ENCODE measurements around the gene HYDIN. TPM values are rescaled to one million over a fixed set of nuclear protein-coding genes. Genes with fewer than 3 reads are reported as not detected.

Gene HYDIN
- total RNA-seq, 1 experiment from 2014 or later: not detected

DNA sequence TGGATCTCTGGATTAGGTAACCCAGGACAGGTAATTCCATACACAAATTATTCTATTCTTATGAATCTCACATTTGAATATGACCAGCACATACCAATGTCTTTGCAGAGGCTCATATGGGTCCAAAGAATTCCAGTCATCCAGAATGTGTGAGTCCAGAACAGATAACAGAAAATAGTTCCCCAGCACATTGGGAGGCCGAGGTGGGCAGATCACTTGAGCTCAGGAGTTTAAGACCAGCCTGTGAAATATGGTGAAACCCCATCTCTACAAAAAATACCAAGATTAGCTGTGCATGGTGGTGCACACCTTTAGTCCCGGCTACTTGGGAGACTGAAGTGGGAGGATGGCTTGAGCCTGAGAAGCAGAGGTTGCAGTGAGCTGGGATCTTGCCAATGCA is 26.9 kb downstream of the HYDIN start:
- peaks cover 14% of the 10 kb centered on the region; the same call in 1 of the 2 replicates for H3K27me3 ChIP-seq (ENCODE audit: insufficient read depth, low read length)
- no peak for ATAC-seq
- DNase-seq (ENCODE audit: low read depth, low spot score): no peak
- peaks cover under 1 to 4% of the 10 kb centered on the region in 2 experiments; a peak in 2 of 4 replicates for H3K9me3 ChIP-seq (ENCODE audit: control insufficient read depth in 1 of 2, insufficient read depth in 1 of 2, low read depth in 1 of 2, low read length in 2 of 2)
- H3K4me3 ChIP-seq (replicated peaks in 1 of 2; ENCODE audit: low read depth in 1 of 2, low read length in 2 of 2): no peak overlapping the region
- TF ChIP-seq, protein P1, sequence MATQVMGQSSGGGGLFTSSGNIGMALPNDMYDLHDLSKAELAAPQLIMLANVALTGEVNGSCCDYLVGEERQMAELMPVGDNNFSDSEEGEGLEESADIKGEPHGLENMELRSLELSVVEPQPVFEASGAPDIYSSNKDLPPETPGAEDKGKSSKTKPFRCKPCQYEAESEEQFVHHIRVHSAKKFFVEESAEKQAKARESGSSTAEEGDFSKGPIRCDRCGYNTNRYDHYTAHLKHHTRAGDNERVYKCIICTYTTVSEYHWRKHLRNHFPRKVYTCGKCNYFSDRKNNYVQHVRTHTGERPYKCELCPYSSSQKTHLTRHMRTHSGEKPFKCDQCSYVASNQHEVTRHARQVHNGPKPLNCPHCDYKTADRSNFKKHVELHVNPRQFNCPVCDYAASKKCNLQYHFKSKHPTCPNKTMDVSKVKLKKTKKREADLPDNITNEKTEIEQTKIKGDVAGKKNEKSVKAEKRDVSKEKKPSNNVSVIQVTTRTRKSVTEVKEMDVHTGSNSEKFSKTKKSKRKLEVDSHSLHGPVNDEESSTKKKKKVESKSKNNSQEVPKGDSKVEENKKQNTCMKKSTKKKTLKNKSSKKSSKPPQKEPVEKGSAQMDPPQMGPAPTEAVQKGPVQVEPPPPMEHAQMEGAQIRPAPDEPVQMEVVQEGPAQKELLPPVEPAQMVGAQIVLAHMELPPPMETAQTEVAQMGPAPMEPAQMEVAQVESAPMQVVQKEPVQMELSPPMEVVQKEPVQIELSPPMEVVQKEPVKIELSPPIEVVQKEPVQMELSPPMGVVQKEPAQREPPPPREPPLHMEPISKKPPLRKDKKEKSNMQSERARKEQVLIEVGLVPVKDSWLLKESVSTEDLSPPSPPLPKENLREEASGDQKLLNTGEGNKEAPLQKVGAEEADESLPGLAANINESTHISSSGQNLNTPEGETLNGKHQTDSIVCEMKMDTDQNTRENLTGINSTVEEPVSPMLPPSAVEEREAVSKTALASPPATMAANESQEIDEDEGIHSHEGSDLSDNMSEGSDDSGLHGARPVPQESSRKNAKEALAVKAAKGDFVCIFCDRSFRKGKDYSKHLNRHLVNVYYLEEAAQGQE (IDR thresholded peaks at IDR 0.05; ENCODE audit: low read depth): no peak
- TF ChIP-seq ZNF274 (IDR thresholded peaks at IDR 0.05; ENCODE audit: low read depth, low read length) (no peak), RAD21 (IDR thresholded peaks at IDR 0.05; ENCODE audit: low read depth) (no peak), SIN3A (IDR thresholded peaks at IDR 0.05; ENCODE audit: low read depth) (no peak), JUND (IDR thresholded peaks at IDR 0.05) (no peak), EGR1 (IDR thresholded peaks at IDR 0.05; ENCODE audit: low read depth) (no peak), EZH2 (IDR thresholded peaks at IDR 0.05) (no peak), FOSL1 (IDR thresholded peaks at IDR 0.05; ENCODE audit: low read depth) (no peak), EZH2phosphoT487 (IDR thresholded peaks at IDR 0.05; ENCODE audit: borderline replicate concordance) (no peak), TCF7L2 (IDR thresholded peaks at IDR 0.05; ENCODE audit: borderline replicate concordance, extremely low read depth, insufficient read depth, insufficient read length) (no peak), ZFX (IDR thresholded peaks at IDR 0.05) (no peak), SP1 (IDR thresholded peaks at IDR 0.05; ENCODE audit: low read depth) (no peak), ELF1 (IDR thresholded peaks at IDR 0.05; ENCODE audit: borderline replicate concordance, low read depth) (no peak)
- TF ChIP-seq, protein P2, sequence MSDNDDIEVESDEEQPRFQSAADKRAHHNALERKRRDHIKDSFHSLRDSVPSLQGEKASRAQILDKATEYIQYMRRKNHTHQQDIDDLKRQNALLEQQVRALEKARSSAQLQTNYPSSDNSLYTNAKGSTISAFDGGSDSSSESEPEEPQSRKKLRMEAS (IDR thresholded peaks at IDR 0.05): no peak
- TF ChIP-seq, protein P3, sequence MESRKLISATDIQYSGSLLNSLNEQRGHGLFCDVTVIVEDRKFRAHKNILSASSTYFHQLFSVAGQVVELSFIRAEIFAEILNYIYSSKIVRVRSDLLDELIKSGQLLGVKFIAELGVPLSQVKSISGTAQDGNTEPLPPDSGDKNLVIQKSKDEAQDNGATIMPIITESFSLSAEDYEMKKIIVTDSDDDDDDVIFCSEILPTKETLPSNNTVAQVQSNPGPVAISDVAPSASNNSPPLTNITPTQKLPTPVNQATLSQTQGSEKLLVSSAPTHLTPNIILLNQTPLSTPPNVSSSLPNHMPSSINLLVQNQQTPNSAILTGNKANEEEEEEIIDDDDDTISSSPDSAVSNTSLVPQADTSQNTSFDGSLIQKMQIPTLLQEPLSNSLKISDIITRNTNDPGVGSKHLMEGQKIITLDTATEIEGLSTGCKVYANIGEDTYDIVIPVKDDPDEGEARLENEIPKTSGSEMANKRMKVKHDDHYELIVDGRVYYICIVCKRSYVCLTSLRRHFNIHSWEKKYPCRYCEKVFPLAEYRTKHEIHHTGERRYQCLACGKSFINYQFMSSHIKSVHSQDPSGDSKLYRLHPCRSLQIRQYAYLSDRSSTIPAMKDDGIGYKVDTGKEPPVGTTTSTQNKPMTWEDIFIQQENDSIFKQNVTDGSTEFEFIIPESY (IDR thresholded peaks at IDR 0.05; ENCODE audit: extremely low read depth, insufficient replicate concordance, low read length): no peak
- TF ChIP-seq, protein P4, sequence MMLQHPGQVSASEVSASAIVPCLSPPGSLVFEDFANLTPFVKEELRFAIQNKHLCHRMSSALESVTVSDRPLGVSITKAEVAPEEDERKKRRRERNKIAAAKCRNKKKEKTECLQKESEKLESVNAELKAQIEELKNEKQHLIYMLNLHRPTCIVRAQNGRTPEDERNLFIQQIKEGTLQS (IDR thresholded peaks at IDR 0.05): no peak
- TF ChIP-seq, protein P5, sequence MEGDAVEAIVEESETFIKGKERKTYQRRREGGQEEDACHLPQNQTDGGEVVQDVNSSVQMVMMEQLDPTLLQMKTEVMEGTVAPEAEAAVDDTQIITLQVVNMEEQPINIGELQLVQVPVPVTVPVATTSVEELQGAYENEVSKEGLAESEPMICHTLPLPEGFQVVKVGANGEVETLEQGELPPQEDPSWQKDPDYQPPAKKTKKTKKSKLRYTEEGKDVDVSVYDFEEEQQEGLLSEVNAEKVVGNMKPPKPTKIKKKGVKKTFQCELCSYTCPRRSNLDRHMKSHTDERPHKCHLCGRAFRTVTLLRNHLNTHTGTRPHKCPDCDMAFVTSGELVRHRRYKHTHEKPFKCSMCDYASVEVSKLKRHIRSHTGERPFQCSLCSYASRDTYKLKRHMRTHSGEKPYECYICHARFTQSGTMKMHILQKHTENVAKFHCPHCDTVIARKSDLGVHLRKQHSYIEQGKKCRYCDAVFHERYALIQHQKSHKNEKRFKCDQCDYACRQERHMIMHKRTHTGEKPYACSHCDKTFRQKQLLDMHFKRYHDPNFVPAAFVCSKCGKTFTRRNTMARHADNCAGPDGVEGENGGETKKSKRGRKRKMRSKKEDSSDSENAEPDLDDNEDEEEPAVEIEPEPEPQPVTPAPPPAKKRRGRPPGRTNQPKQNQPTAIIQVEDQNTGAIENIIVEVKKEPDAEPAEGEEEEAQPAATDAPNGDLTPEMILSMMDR (IDR thresholded peaks at IDR 0.05 in 2 of 3, conservative IDR thresholded peaks at IDR 0.05 in 1 of 3; ENCODE audit: borderline replicate concordance in 1 of 3, insufficient read depth in 1 of 3, low read depth in 2 of 3, low read length in 2 of 3): no peak
- no peaks in the 10 kb centered on the region for H4K20me1 ChIP-seq (ENCODE audit: insufficient read depth)
- no peaks in the 10 kb centered on the region for H3K36me3 ChIP-seq (ENCODE audit: control insufficient read depth in 1 of 2, insufficient read depth in 2 of 2, low read length in 2 of 2)
- no peaks in the 10 kb centered on the region for H3K9me2 ChIP-seq (ENCODE audit: insufficient read depth)
- no peaks in the 10 kb centered on the region for H3K79me2 ChIP-seq (ENCODE audit: insufficient read depth, low read length)
- intact Hi-C loops (cut with micrococcal nuclease): no loop called here
- H3K9ac ChIP-seq (ENCODE audit: low read length): no peak overlapping the region
- CTCF ChIA-PET: no interaction called here
- RAD21 ChIA-PET (ENCODE audit: low non-redundant PET in 1 of 2, low total read pairs in 2 of 2, uncharacterized antibody in 2 of 2, unreplicated experiment in 2 of 2): no interaction called here
- no peaks in the 10 kb centered on the region for H3K4me1 ChIP-seq (ENCODE audit: control insufficient read depth in 1 of 2, insufficient read depth in 2 of 2, low read length in 2 of 2)
- no TSS peak for BruUV-seq (replicated peaks)
- no peak overlapping the region for H3K27ac ChIP-seq (ENCODE audit: low read depth, low read length)
- no peak overlapping the region for H3K4me2 ChIP-seq (ENCODE audit: low read length)
- POLR2A ChIA-PET: no interaction called here
- no peak overlapping the region for H2AFZ ChIP-seq (ENCODE audit: low read depth, low read length, poor library complexity, severe bottlenecking)
